Astrocyte (in vitro differentiated cells and primary cell): ENCODE measurements around the gene ATP10D. TPM values are rescaled to one million over a fixed set of nuclear protein-coding genes. Genes with fewer than 3 reads are reported as not detected.
A peak's percentile ranks its signal among the peaks of the same experiment; 100 is the strongest.

ENCODE experiments used
- DNase-seq: peaks from one replicate; pipeline ENCODE4 v3.0.0-alpha.2; 2010; ENCODE audit warnings: low read depth
- FAIRE-seq: peaks from 2 replicates; lab custom pipeline; 2011; peaks lifted over from hg19 to GRCh38; lab: Jason Lieb, UNC
- H2AFZ ChIP-seq: 2 replicates; pipeline ENCODE4 v1.6.0; 2012; ENCODE audit warnings: low read depth, low read length, inconsistent platforms
- H3K27ac ChIP-seq: 2 replicates; pipeline ENCODE4 v1.5.1; 2011; ENCODE audit warnings: low read depth, low read length, inconsistent platforms
- H3K27me3 ChIP-seq: 2 replicates; pipeline ENCODE4 v1.6.0; 2011; ENCODE audit warnings: low read length, inconsistent platforms; ENCODE audit not compliant: insufficient read depth
- H3K36me3 ChIP-seq: 2 replicates; pipeline ENCODE4 v1.5.1; 2011; ENCODE audit warnings: low read length, inconsistent platforms; ENCODE audit not compliant: insufficient read depth
- H3K4me1 ChIP-seq: 2 replicates; pipeline ENCODE4 v1.5.1; 2011; ENCODE audit warnings: low read length, inconsistent platforms; ENCODE audit not compliant: insufficient read depth
- H3K4me2 ChIP-seq: 2 replicates; pipeline ENCODE4 v1.6.0; 2012; ENCODE audit warnings: low read length, inconsistent platforms
- H3K4me3 ChIP-seq: 2 replicates; pipeline ENCODE4 v1.5.1; 2011; ENCODE audit warnings: low read depth, mild to moderate bottlenecking, low read length, inconsistent platforms; ENCODE audit not compliant: insufficient read depth
- H3K79me2 ChIP-seq: 2 replicates; pipeline ENCODE4 v1.6.0; 2012; ENCODE audit warnings: mild to moderate bottlenecking, low read length, inconsistent platforms; ENCODE audit not compliant: insufficient read depth
- H3K9ac ChIP-seq: 2 replicates; pipeline ENCODE4 v1.6.0; 2012; ENCODE audit warnings: mild to moderate bottlenecking, low read length, inconsistent platforms
- H3K9me3 ChIP-seq: 2 replicates; pipeline ENCODE4 v1.5.1; 2012; ENCODE audit warnings: low read depth, mild to moderate bottlenecking, low read length, inconsistent platforms; ENCODE audit not compliant: insufficient read depth
- H4K20me1 ChIP-seq: 2 replicates; pipeline ENCODE4 v1.6.0; 2012; ENCODE audit warnings: low read length, inconsistent platforms; ENCODE audit not compliant: insufficient read depth
- H3K27ac Mint-ChIP-seq: one replicate; pipeline ENCODE4 v1.8.0; 2021; ENCODE audit warnings: mild to moderate bottlenecking, mixed read lengths; ENCODE audit not compliant: unreplicated experiment
- H3K27me3 Mint-ChIP-seq: one replicate; pipeline ENCODE4 v1.8.0; 2021; ENCODE audit warnings: low read depth, mixed read lengths; ENCODE audit not compliant: unreplicated experiment
- H3K36me3 Mint-ChIP-seq: one replicate; pipeline ENCODE4 v1.8.0; 2021; ENCODE audit warnings: low read depth, mixed read lengths; ENCODE audit not compliant: unreplicated experiment
- H3K4me1 Mint-ChIP-seq: one replicate; pipeline ENCODE4 v1.8.0; 2021; ENCODE audit warnings: low read depth, mixed read lengths; ENCODE audit not compliant: unreplicated experiment
- H3K4me3 Mint-ChIP-seq: one replicate; pipeline ENCODE4 v1.8.0; 2021; ENCODE audit warnings: mild to moderate bottlenecking, moderate library complexity, mixed read lengths; ENCODE audit not compliant: unreplicated experiment
- H3K9me3 Mint-ChIP-seq: one replicate; pipeline ENCODE4 v1.8.0; 2021; ENCODE audit warnings: mild to moderate bottlenecking, mixed read lengths; ENCODE audit not compliant: unreplicated experiment
- EZH2 ChIP-seq: IDR thresholded peaks from 2 replicates; pipeline ENCODE4 v1.6.1; 2012; ENCODE audit warnings: mild to moderate bottlenecking, low read length, inconsistent platforms; ENCODE audit not compliant: insufficient read depth
- total RNA-seq: library from RNA; stranded (reverse); gene quantifications from 2 replicates; pipeline ENCODE4 v1.2.1, GENCODE V29; 2021
- TF ChIP-seq, protein P1 (sequence below): IDR thresholded peaks from 2 replicates; pipeline ENCODE4 v1.5.1; 2011; ENCODE audit warnings: low read depth, mild to moderate bottlenecking, inconsistent platforms, low read length, moderate library complexity; ENCODE audit not compliant: insufficient read depth

ATP10D gene
- total RNA-seq, 1 donor from 2014 or later = 75.8 TPM

DNA sequence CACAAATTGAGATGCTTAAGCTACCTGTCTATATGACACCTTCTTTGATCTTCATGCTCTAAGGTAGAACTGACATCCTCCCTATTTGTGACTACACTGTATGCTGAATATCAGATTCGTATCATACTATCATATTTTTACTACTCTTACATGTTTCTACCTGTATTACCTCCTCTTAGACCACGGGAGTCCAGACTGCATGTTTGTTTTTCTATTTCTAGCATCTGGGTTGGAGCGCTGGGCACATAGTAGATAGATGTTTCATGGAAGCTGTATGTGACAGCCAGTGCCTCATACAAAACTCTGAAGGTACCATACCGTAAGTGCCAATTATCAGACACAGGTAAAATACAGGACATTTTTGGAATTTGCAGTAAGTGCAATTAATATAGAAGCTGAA lies 47.6 kb downstream of the ATP10D start:
- H4K20me1 ChIP-seq = no peaks in the 10 kb centered on the region
- H3K4me3 ChIP-seq = no peak overlapping the region
- peaks cover 32% of the 10 kb centered on the region for H3K79me2 ChIP-seq
- peaks cover 45% of the 10 kb centered on the region for H3K4me1 ChIP-seq
- Mint-ChIP-seq H3K27me3 (no peaks in the 10 kb centered on the region), H3K4me1 (peaks cover 52% of the 10 kb centered on the region), H3K27ac (peak overlapping the region; percentile 99), H3K9me3 (peaks cover 6% of the 10 kb centered on the region), H3K36me3 (peaks cover 47% of the 10 kb centered on the region), H3K4me3 (peak overlapping the region; percentile 0)
- H3K27ac ChIP-seq = peak overlapping the region; percentile 95
- H2AFZ ChIP-seq = no peak overlapping the region
- peak overlapping the region; percentile 72 for H3K4me2 ChIP-seq
- DNase-seq (no peak), FAIRE-seq (no peak)
- TF ChIP-seq, protein P1, sequence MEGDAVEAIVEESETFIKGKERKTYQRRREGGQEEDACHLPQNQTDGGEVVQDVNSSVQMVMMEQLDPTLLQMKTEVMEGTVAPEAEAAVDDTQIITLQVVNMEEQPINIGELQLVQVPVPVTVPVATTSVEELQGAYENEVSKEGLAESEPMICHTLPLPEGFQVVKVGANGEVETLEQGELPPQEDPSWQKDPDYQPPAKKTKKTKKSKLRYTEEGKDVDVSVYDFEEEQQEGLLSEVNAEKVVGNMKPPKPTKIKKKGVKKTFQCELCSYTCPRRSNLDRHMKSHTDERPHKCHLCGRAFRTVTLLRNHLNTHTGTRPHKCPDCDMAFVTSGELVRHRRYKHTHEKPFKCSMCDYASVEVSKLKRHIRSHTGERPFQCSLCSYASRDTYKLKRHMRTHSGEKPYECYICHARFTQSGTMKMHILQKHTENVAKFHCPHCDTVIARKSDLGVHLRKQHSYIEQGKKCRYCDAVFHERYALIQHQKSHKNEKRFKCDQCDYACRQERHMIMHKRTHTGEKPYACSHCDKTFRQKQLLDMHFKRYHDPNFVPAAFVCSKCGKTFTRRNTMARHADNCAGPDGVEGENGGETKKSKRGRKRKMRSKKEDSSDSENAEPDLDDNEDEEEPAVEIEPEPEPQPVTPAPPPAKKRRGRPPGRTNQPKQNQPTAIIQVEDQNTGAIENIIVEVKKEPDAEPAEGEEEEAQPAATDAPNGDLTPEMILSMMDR = no peak
- TF ChIP-seq EZH2 = no peak
- peaks cover 24% of the 10 kb centered on the region for H3K36me3 ChIP-seq
- H3K27me3 ChIP-seq = no peaks in the 10 kb centered on the region
- peak overlapping the region; percentile 75 for H3K9ac ChIP-seq
- no peaks in the 10 kb centered on the region for H3K9me3 ChIP-seq

GRCh38 chr4:47533689-47534347 lies 48.7 kb downstream of the ATP10D start:
- Histone ChIP-seq H3K4me2 (peak overlapping the region; percentile 12), H3K9ac (peak overlapping the region; percentile 20), H3K4me3 (no peak overlapping the region), H3K27ac (peak overlapping the region; percentile 95), H3K9me3 (no peaks in the 10 kb centered on the region), H3K79me2 (peaks cover 27% of the 10 kb centered on the region), H4K20me1 (no peaks in the 10 kb centered on the region), H3K27me3 (no peaks in the 10 kb centered on the region), H3K36me3 (peaks cover 23% of the 10 kb centered on the region), H2AFZ (no peak overlapping the region), H3K4me1 (peaks cover 44% of the 10 kb centered on the region)
- Mint-ChIP-seq H3K36me3 (peaks cover 37% of the 10 kb centered on the region), H3K27ac (peak overlapping the region; percentile 73), H3K9me3 (peaks cover 6% of the 10 kb centered on the region), H3K27me3 (no peaks in the 10 kb centered on the region), H3K4me1 (peaks cover 53% of the 10 kb centered on the region), H3K4me3 (no peak overlapping the region)
- DNase-seq = peak; percentile 65
- TF ChIP-seq, protein P1 = no peak
- TF ChIP-seq EZH2 = no peak
- peak; percentile 63 for FAIRE-seq

DNA sequence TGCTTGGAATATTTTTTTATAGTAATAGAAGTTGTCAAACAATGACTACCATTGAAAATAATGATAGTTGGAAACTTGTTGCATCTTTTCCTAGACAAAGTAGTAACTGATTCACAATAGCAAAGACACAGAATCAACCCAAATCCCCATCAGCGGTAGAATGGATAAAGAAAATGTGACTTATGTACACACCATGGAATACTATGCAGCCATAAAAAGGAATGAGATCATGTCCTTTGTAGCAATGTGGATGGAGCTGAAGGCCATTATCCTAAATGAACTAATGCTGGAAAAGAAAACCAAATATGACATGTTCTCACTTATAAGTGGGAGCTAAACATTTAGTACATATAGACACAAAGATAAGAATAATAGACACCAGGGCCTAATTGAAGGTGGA lies 49.7 kb downstream of the ATP10D start:
- Histone ChIP-seq H4K20me1 (no peaks in the 10 kb centered on the region), H3K4me1 (peaks cover 41% of the 10 kb centered on the region), H3K4me2 (no peak overlapping the region), H3K4me3 (no peak overlapping the region), H3K27ac (no peak overlapping the region), H3K9me3 (no peaks in the 10 kb centered on the region), H2AFZ (no peak overlapping the region), H3K79me2 (peaks cover 19% of the 10 kb centered on the region), H3K27me3 (no peaks in the 10 kb centered on the region), H3K9ac (no peak overlapping the region), H3K36me3 (peaks cover 28% of the 10 kb centered on the region)
- Mint-ChIP-seq H3K36me3 (peaks cover 28% of the 10 kb centered on the region), H3K27me3 (no peaks in the 10 kb centered on the region), H3K27ac (no peak overlapping the region), H3K9me3 (peaks cover 4% of the 10 kb centered on the region), H3K4me3 (no peak overlapping the region), H3K4me1 (peaks cover 55% of the 10 kb centered on the region)
- TF ChIP-seq, protein P1 = no peak
- TF ChIP-seq EZH2 = no peak
- DNase-seq (no peak), FAIRE-seq (no peak)
